ENCODE data around the gene FKBP9.
A peak's percentile ranks its signal among the peaks of the same experiment; 100 is the strongest.

Gene FKBP9

DNA sequence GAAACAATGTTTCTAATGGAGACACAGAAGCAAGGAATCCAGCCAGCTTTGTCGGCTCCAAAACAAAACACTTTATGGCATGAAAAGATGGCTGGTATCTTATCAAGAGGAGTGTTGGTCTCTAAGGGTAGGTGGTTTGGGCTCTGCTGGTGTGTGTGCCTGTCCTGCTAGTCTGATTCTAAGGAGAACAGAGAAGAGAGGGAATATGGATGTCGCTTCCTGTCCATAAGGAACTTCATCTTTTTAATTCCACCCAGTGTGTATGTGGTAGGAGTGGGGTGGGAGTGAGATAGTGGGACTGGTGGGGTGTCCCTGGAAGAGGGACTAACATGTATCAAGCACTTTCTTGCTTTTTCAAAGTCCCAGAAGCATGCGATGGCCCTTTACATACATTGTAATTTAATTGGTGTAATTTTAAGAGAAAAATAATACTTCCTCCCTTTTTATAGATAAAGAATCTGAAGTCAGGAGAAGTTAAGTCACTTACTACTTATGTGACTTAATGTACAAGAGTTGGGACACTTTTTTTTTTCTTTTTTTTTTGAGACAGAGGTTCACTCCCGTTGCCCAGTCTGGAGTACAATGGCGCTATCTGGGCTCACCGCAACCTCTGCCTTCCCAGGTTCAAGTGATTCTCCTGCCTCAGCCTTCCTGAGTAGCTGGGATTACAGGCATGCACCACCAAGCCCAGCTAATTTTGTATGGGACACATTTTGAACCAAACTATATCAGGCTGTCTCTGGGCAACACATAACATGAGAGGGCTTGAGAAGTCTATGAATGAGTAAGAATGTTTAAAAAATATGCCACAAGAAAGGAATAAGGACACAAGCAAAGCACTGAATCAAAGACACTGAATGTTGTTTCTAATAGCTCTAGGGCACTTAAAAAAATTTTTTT, 86.5 kb downstream of the FKBP9 start:
- H3K4me2 ChIP-seq, result no peak overlapping the region
- H3K27ac ChIP-seq, result no peak overlapping the region
- H3K4me3 ChIP-seq, result no peak overlapping the region

DNA sequence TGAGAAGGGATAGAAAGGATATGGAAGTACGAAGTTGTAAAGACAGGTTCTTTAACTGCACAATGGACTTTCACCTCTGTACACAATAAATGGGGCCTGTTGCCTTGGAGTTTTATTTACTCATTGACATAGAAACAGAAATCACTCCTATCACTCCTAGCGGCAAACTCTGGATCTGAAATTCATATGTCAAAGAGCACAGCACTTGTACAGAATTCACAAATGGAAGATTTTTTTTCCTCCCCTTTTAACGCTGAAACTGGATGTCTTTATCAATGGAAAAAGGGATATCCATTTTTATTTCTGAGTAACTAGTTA, 87.1 kb downstream of the FKBP9 start:
- no peak overlapping the region for H3K4me3 ChIP-seq
- H3K4me1 ChIP-seq, result peaks cover 28% of the 10 kb centered on the region
- no peak overlapping the region for H3K27ac ChIP-seq
- H4K20me1 ChIP-seq, result peaks cover 99% of the 10 kb centered on the region
- H3K27me3 ChIP-seq, result no peaks in the 10 kb centered on the region
- no peak overlapping the region for H3K9ac ChIP-seq
- H3K9me3 ChIP-seq, result no peaks in the 10 kb centered on the region
- TF ChIP-seq Cebpa-rat (IDR thresholded peaks at IDR 0.05), result no peak
- 0 out of 2 replicates have a peak, but pooled peaks cover 7% of the 10 kb centered on the region for H3K36me3 ChIP-seq
- H3K4me2 ChIP-seq, result no peak overlapping the region

More for the DNA sequence above, 86.5 kb downstream of the FKBP9 start:
- Histone ChIP-seq H3K4me1 (peaks cover 34% of the 10 kb centered on the region), H3K9ac (no peak overlapping the region), H3K36me3 (0 out of 2 replicates have a peak, but pooled peaks cover 7% of the 10 kb centered on the region), H4K20me1 (peaks cover 99% of the 10 kb centered on the region), H3K27me3 (no peaks in the 10 kb centered on the region), H3K9me3 (no peaks in the 10 kb centered on the region)
- no peak for TF ChIP-seq Cebpa-rat (IDR thresholded peaks at IDR 0.05)

DNA sequence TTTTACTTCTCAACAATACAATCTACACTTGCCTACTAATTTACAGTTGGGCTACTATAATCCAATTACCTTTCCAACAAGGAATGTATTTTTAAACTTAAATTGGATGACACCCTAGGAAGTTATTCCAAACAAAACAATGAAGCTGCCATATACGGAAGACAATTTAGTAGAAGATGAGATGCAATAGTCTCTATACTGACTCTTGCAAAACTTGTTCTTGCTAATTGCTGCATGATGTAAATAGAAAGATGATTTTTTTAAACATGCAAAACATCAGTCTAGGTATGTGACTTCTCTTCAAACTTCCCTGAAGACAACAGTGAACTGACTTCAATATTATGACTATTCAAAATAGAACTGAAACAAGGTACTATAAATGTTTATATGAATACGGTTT, 87.7 kb downstream of the FKBP9 start:
- no peak for TF ChIP-seq Cebpa-rat (IDR thresholded peaks at IDR 0.05)
- no peak overlapping the region for H3K4me2 ChIP-seq
- H3K27ac ChIP-seq, result no peak overlapping the region
- peaks cover 99% of the 10 kb centered on the region for H4K20me1 ChIP-seq
- H3K36me3 ChIP-seq, result 0 out of 2 replicates have a peak, but pooled peaks cover 7% of the 10 kb centered on the region
- no peaks in the 10 kb centered on the region for H3K9me3 ChIP-seq
- no peaks in the 10 kb centered on the region for H3K27me3 ChIP-seq
- no peak overlapping the region for H3K4me3 ChIP-seq
- no peak overlapping the region for H3K9ac ChIP-seq
- peaks cover 22% of the 10 kb centered on the region for H3K4me1 ChIP-seq

DNA sequence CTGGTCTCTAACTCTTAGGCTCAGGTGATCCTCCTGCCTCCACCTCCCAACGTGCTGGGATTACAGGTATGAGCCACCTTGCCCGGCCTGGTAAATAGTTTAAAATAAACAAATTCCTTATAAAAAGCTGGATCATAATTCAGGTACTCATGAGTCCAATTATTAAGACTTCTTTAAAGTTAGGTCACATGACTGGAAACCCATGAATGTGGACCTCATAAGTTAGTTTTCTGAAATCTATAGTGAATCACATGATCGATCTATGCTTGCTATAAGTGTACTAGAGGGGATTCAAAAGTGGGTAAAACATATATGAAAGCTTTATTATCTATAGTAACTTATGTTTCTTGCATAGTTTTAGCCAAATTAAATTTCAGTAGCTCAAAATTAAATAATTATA, 91.0 kb downstream of the FKBP9 start:
- no peaks in the 10 kb centered on the region for H3K27me3 ChIP-seq
- peaks cover 11% of the 10 kb centered on the region for H3K4me1 ChIP-seq
- H3K9me3 ChIP-seq, result no peaks in the 10 kb centered on the region
- no peak overlapping the region for H3K4me2 ChIP-seq
- no peak overlapping the region for H3K27ac ChIP-seq
- H3K4me3 ChIP-seq, result no peak overlapping the region
- 0 out of 2 replicates have a peak, but pooled peaks cover 7% of the 10 kb centered on the region for H3K36me3 ChIP-seq
- peaks cover 99% of the 10 kb centered on the region for H4K20me1 ChIP-seq
- H3K9ac ChIP-seq, result no peak overlapping the region
- no peak for TF ChIP-seq Cebpa-rat (IDR thresholded peaks at IDR 0.05)

DNA sequence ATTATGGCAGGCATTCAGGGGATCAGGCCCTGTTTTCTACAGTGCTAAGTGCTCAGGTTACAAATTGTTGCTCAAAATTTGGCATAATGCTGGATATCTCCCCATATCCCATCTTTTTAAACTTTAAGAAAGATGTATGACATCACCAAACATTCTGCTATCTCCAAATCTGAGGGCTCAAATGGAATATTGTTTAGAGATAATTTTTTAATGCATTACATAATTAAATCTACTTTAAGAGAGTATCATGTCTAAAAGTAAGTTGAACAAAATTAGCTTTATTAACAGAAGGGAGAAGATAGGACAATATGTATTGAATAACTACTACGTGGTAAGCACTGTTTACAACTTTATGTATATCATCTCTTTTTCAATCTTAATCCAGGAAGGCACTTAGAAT, 91.5 kb downstream of the FKBP9 start:
- H3K9ac ChIP-seq, result no peak overlapping the region
- no peak overlapping the region for H3K4me2 ChIP-seq
- peaks cover 16% of the 10 kb centered on the region for H3K4me1 ChIP-seq
- no peaks in the 10 kb centered on the region for H3K9me3 ChIP-seq
- H3K27ac ChIP-seq, result no peak overlapping the region
- TF ChIP-seq Cebpa-rat (IDR thresholded peaks at IDR 0.05), result no peak
- 0 out of 2 replicates have a peak, but pooled peaks cover 7% of the 10 kb centered on the region for H3K36me3 ChIP-seq
- no peak overlapping the region for H3K4me3 ChIP-seq
- H3K27me3 ChIP-seq, result no peaks in the 10 kb centered on the region
- peaks cover 99% of the 10 kb centered on the region for H4K20me1 ChIP-seq

DNA sequence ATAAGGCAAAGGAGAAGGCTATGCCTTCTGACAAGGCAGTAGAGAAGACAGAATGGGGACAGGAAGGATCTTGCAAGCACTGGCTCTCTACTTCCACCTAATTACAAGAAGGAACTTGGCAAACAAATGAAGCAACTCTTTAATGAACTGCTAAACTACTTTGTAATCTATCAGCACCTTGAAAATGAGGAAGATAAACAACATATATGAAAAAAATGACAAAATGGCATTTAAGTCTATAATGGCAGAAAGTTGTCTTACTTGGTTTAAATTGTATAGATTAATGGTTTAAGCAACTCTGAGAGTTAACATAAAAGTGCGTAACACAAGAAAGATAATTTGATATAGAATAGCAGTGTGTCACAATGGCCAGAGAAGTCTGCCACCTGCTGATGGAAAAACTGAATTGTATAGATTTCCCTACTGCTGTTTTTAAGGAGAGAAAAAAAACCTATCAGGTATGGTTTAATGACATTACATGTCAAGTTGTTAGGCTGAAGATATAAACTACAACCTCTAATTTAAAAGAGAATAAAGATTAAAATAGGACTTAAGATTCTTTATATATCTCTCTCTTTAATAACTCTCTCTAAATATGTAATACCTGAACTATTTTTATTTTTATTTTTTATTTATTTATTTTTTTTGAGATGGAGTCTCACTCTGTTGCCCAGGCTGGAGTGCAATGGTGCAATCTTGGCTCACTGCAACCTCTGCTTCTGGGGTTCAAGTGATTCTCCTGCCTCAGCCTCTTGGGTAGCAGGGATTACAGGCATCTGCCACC, 93.5 kb downstream of the FKBP9 start:
- no peaks in the 10 kb centered on the region for H3K9me3 ChIP-seq
- no peak overlapping the region for H3K4me3 ChIP-seq
- TF ChIP-seq Cebpa-rat (IDR thresholded peaks at IDR 0.05), result no peak
- peak overlapping the region; percentile 37 for H3K4me2 ChIP-seq
- no peak overlapping the region for H3K9ac ChIP-seq
- no peak overlapping the region for H3K27ac ChIP-seq
- H3K4me1 ChIP-seq, result peaks cover 25% of the 10 kb centered on the region
- 0 out of 2 replicates have a peak, but pooled peaks cover 5% of the 10 kb centered on the region for H3K36me3 ChIP-seq
- no peaks in the 10 kb centered on the region for H3K27me3 ChIP-seq
- peaks cover 99% of the 10 kb centered on the region for H4K20me1 ChIP-seq

DNA sequence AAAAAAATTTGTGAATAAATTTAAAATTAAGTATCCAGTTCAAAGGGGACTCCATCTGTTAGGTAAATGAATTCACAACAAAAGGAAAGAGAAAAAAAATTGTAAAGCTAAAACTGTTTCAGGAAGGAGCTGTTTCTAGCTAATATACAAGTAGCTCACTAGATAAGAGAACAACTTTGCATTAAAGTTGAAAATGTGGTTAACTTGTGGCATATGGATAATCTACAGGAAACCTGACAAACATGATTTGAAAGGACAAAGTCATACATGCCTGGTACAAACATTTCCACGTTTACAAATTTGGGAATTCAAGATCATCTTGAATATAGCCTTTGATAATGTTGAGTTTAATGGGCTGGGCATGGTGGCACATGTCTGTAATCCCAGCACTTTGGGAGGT, 96.5 kb downstream of the FKBP9 start:
- H3K9ac ChIP-seq, result no peak overlapping the region
- H3K9me3 ChIP-seq, result no peaks in the 10 kb centered on the region
- no peaks in the 10 kb centered on the region for H3K27me3 ChIP-seq
- peaks cover 16% of the 10 kb centered on the region for H3K36me3 ChIP-seq
- H3K4me1 ChIP-seq, result peaks cover 25% of the 10 kb centered on the region
- no peak for TF ChIP-seq Cebpa-rat (IDR thresholded peaks at IDR 0.05)
- H3K4me2 ChIP-seq, result peak overlapping the region; percentile 22; the same call in 1 of the 2 replicates
- peaks cover 100% of the 10 kb centered on the region for H4K20me1 ChIP-seq
- H3K27ac ChIP-seq, result no peak overlapping the region
- no peak overlapping the region for H3K4me3 ChIP-seq

DNA sequence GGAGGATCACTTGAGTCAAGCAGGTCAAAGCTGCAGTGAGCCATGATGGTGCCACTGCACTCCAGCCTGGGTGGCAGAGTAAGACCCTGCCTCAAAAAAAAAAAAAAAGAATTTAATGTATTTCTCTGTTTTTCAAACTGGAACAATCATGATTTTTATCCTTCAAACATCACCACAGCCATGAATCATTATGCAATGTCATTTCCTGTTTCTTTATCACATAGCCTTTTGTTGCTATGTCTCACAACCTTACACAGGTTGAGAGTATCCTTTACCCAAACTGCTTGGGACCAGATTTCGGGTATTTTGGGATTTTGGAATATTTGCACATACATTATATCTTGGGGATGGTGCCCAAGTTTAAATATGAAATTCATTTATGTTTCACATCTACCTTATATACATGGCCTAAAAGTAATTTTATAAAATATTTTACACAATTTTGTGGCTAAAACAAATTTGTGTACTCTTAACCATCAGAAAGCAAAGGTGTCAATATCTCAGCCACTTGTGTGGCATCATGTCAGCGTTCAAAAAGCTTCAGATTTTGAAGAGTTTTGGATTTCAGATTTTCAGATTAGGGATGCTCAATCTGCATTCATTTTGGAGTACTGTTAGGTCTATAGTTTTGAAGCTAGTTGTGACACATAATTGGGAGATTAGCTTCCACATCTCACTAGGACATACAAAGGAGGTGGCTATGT, 97.2 kb downstream of the FKBP9 start:
- peaks cover 16% of the 10 kb centered on the region for H3K36me3 ChIP-seq
- H4K20me1 ChIP-seq, result peaks cover 100% of the 10 kb centered on the region
- no peak overlapping the region for H3K4me3 ChIP-seq
- H3K4me1 ChIP-seq, result peaks cover 25% of the 10 kb centered on the region
- H3K4me2 ChIP-seq, result peak overlapping the region; percentile 22; the same call in 1 of the 2 replicates
- H3K27me3 ChIP-seq, result no peaks in the 10 kb centered on the region
- no peak for TF ChIP-seq Cebpa-rat (IDR thresholded peaks at IDR 0.05)
- no peak overlapping the region for H3K27ac ChIP-seq
- H3K9me3 ChIP-seq, result no peaks in the 10 kb centered on the region
- no peak overlapping the region for H3K9ac ChIP-seq

DNA sequence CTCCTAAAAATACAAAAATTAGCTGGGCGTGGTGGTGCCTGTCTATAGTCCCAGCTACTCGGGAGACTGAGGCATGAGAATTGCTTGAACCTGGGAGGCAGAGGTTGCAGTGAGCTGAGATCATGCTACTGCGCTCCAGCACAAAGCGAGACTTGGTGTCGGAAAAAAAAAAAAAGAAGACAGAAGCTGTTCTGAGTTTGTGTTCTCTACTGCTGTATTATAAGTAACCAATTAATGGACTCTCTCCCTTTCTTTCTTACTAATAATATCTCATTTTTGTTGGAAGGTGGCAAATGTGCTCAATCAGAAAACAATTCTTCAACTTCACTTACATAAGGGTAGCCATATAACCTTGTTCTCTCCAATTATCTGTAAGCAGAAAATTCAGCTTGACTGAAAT, 97.9 kb downstream of the FKBP9 start:
- peaks cover 23% of the 10 kb centered on the region for H3K36me3 ChIP-seq
- H3K27me3 ChIP-seq, result no peaks in the 10 kb centered on the region
- no peak overlapping the region for H3K4me2 ChIP-seq
- H3K4me1 ChIP-seq, result peaks cover 23% of the 10 kb centered on the region
- H3K9ac ChIP-seq, result no peak overlapping the region
- H3K9me3 ChIP-seq, result no peaks in the 10 kb centered on the region
- peaks cover 100% of the 10 kb centered on the region for H4K20me1 ChIP-seq
- H3K4me3 ChIP-seq, result no peak overlapping the region
- no peak overlapping the region for H3K27ac ChIP-seq
- TF ChIP-seq Cebpa-rat (IDR thresholded peaks at IDR 0.05), result no peak
